RWPE2 (cell line): ENCODE results near the gene CASK.

Source experiments
- ATAC-seq: fragments of 200-7000 bp; cut with Tn5 transposase; 3 replicates; pipeline ENCODE4 v1.9.1; 2021; ENCODE audit warnings: low read depth
- DNase-seq: peaks from one replicate; pipeline ENCODE4 v3.0.0-alpha.2; 2020; ENCODE audit warnings: low spot score
- H3K27ac ChIP-seq: fragments of 450-650 bp; 2 replicates; pipeline ENCODE4 v1.5.1; 2017; ENCODE audit warnings: mild to moderate bottlenecking; ENCODE audit not compliant: poor library complexity, severe bottlenecking
- H3K27me3 ChIP-seq: fragments of 250-450 bp; sonication (Bioruptor Pico); 2 replicates; pipeline ENCODE4 v1.5.1; 2021; ENCODE audit warnings: mild to moderate bottlenecking, moderate library complexity; ENCODE audit not compliant: insufficient read depth, poor library complexity, severe bottlenecking
- H3K36me3 ChIP-seq: fragments of 250-450 bp; sonication (Bioruptor Pico); 2 replicates; pipeline ENCODE4 v1.5.1; 2020; ENCODE audit warnings: low read depth, mild to moderate bottlenecking, moderate library complexity
- H3K4me1 ChIP-seq: fragments of 250-450 bp; sonication (Bioruptor Pico); 2 replicates; pipeline ENCODE4 v1.5.1; 2021; ENCODE audit warnings: mild to moderate bottlenecking, moderate library complexity; ENCODE audit not compliant: insufficient read depth, poor library complexity, severe bottlenecking
- H3K4me3 ChIP-seq: fragments of 250-450 bp; sonication (Bioruptor Pico); 2 replicates; pipeline ENCODE4 v1.5.1; 2021; ENCODE audit warnings: mild to moderate bottlenecking, moderate library complexity; ENCODE audit not compliant: severe bottlenecking
- H3K9me3 ChIP-seq: fragments of 250-450 bp; sonication (Bioruptor Pico); 2 replicates; pipeline ENCODE4 v1.5.1; 2021; ENCODE audit warnings: mild to moderate bottlenecking, moderate library complexity; ENCODE audit not compliant: severe bottlenecking
- CTCF ChIP-seq: fragments of 450-650 bp; IDR thresholded peaks from one replicate; pipeline ENCODE4 v1.5.1; 2017; ENCODE audit warnings: mild to moderate bottlenecking, moderate library complexity; ENCODE audit not compliant: poor library complexity, severe bottlenecking

Gene CASK

GRCh38 chrX:41475191-41475590, 448.2 kb downstream of the CASK start:
- TF ChIP-seq CTCF, result no peak
- Histone ChIP-seq H3K4me3 (no peak overlapping the region), H3K27ac (no peak overlapping the region), H3K36me3 (no peaks in the 10 kb centered on the region), H3K9me3 (no peaks in the 10 kb centered on the region), H3K4me1 (no peaks in the 10 kb centered on the region), H3K27me3 (no peaks in the 10 kb centered on the region)
- ATAC-seq (no peak), DNase-seq (no peak)

- no peaks in the 10 kb centered on the region for H3K27me3 ChIP-seq
- no peak overlapping the region for H3K4me3 ChIP-seq
- H3K36me3 ChIP-seq, result no peaks in the 10 kb centered on the region
- ATAC-seq, result no peak
- no peak for DNase-seq
- no peaks in the 10 kb centered on the region for H3K9me3 ChIP-seq
- no peak overlapping the region for H3K27ac ChIP-seq
- no peaks in the 10 kb centered on the region for H3K4me1 ChIP-seq
- TF ChIP-seq CTCF, result no peak
Observed at GRCh38 chrX:41474726-41475100, 448.6 kb downstream of the CASK start.

GRCh38 chrX:41473936-41474725, 449.2 kb downstream of the CASK start:
- H3K27ac ChIP-seq, result no peak overlapping the region
- no peaks in the 10 kb centered on the region for H3K4me1 ChIP-seq
- H3K36me3 ChIP-seq, result no peaks in the 10 kb centered on the region
- TF ChIP-seq CTCF, result no peak
- DNase-seq (no peak), ATAC-seq (no peak)
- no peaks in the 10 kb centered on the region for H3K27me3 ChIP-seq
- H3K4me3 ChIP-seq, result no peak overlapping the region
- no peaks in the 10 kb centered on the region for H3K9me3 ChIP-seq

- ATAC-seq, result no peak
- H3K27me3 ChIP-seq, result no peaks in the 10 kb centered on the region
- no peaks in the 10 kb centered on the region for H3K9me3 ChIP-seq
- TF ChIP-seq CTCF, result no peak
- H3K4me3 ChIP-seq, result no peak overlapping the region
- no peaks in the 10 kb centered on the region for H3K4me1 ChIP-seq
- no peak for DNase-seq
- no peak overlapping the region for H3K27ac ChIP-seq
- no peaks in the 10 kb centered on the region for H3K36me3 ChIP-seq
Observed at GRCh38 chrX:41472231-41472815, 451.0 kb downstream of the CASK start.

GRCh38 chrX:41471786-41472185, 451.6 kb downstream of the CASK start:
- no peak overlapping the region for H3K27ac ChIP-seq

More at GRCh38 chrX:41471786-41472185, 451.6 kb downstream of the CASK start:
- H3K9me3 ChIP-seq, result no peaks in the 10 kb centered on the region
- no peak for TF ChIP-seq CTCF
- DNase-seq, result no peak
- no peak overlapping the region for H3K4me3 ChIP-seq
- H3K4me1 ChIP-seq, result no peaks in the 10 kb centered on the region
- H3K36me3 ChIP-seq, result no peaks in the 10 kb centered on the region
- no peak for ATAC-seq
- no peaks in the 10 kb centered on the region for H3K27me3 ChIP-seq
